Skeletal muscle satellite cell (primary cell): ENCODE data around the gene PARN.
"Not testable (repeated sequence)": the region's sequence is repeated elsewhere in the genome, so short reads cannot be mapped to it uniquely, and the experiment has no call there.

ENCODE experiments used
- H3K27me3 ChIP-seq: 2 replicates; pipeline ENCODE4 v1.7.0; 2013; ENCODE audit warnings: low read length; ENCODE audit not compliant: control insufficient read depth, insufficient read depth
- H3K36me3 ChIP-seq: 2 replicates; pipeline ENCODE4 v1.7.0; 2013; ENCODE audit warnings: mild to moderate bottlenecking, control low read depth, low read length; ENCODE audit not compliant: insufficient read depth
- H3K4me1 ChIP-seq: 2 replicates; pipeline ENCODE4 v1.7.0; 2013; ENCODE audit warnings: low read length; ENCODE audit not compliant: control insufficient read depth, insufficient read depth
- H3K4me2 ChIP-seq: 2 replicates; pipeline ENCODE4 v1.7.0; 2013; ENCODE audit warnings: mild to moderate bottlenecking, low read length
- H3K4me3 ChIP-seq: 2 replicates; pipeline ENCODE4 v1.7.0; 2013; ENCODE audit warnings: low read length
- H3K9ac ChIP-seq: 2 replicates; pipeline ENCODE4 v1.7.0; 2013; ENCODE audit warnings: mild to moderate bottlenecking, low read depth, low read length, moderate library complexity
- H3K9me3 ChIP-seq: replicated peaks from 2 replicates; pipeline ENCODE4 v1.7.0; 2013; ENCODE audit warnings: mild to moderate bottlenecking, control low read depth, low read length

PARN gene

DNA sequence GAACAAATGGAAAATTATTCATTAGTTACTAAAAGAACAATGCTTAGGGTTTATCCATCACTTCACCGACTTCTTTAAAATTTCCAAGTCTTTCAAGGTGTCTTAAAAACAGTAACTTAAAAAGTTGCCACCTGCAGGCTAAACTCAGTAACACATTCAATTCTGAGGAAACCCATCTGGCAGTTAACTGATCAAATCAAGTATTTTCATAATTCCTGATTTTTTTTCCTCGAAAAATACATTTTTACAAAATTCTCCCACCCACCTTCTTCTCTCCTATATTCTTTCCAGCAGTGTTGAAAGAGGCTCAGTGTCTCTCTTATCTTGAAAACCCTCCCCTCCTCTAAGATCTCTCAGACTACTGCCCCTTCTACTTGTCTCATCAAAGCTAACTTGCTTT is 29.9 kb downstream of the PARN start:
- Histone ChIP-seq H3K4me1 (no peaks in the 10 kb centered on the region), H3K4me3 (no peak overlapping the region), H3K9me3 (no peaks in the 10 kb centered on the region), H3K27me3 (no peaks in the 10 kb centered on the region), H3K9ac (no peak overlapping the region), H3K36me3 (peaks cover 45% of the 10 kb centered on the region), H3K4me2 (no peak overlapping the region)

DNA sequence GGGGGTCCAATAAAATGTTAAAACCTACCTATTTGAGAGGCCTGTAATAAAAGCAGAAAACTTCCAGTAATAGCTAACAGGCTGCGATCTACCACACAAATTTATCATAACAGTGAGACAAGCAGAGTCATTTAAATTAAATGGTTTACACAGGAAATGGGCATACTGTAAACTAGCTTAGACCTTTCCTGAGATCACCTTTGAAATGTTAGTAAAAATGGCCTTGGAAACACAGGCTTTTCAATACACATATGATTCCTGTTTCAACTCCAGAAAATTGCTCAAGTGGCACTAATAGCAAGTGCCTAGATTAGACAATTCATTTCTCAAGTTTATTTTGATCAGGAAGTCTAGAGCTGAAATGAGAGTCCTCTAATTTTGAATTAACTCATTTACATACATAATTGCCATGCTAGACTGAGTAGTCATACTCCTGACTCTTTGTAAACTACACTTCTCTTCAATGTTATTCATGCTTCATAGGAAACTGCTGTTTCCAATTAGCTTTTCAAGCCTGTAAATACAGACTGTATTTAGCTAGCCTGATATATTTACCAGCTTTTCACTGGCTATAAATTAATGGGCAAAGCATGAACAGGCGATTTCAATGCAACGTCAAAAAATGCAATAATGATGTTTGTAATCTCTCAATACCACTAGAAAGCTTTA is 43.3 kb downstream of the PARN start:
- no peaks in the 10 kb centered on the region for H3K27me3 ChIP-seq
- H3K36me3 ChIP-seq, result peaks cover 60% of the 10 kb centered on the region
- H3K4me2 ChIP-seq, result no peak overlapping the region
- no peaks in the 10 kb centered on the region for H3K4me1 ChIP-seq
- no peak overlapping the region for H3K9ac ChIP-seq
- no peaks in the 10 kb centered on the region for H3K9me3 ChIP-seq
- H3K4me3 ChIP-seq, result no peak overlapping the region

DNA sequence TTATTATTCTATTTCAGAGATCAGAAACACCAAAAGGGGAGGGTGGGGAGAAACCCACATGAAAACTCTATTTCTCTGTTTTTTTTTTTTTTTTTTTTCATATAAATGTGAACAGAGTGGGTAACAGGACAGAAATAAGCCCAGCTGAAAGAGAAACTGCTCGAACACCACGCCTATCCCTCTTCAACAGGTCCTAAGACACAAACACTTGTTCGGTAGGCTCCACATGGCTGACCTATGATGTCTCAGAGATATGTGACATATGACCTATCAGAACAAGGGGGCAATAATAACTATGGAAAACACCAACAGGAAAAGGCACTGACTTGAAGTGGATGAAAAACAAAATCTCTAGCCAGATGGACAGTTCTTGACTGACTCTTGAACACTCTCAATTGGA is 44.8 kb downstream of the PARN start:
- H3K9ac ChIP-seq, result no peak overlapping the region
- no peaks in the 10 kb centered on the region for H3K27me3 ChIP-seq
- H3K4me3 ChIP-seq, result no peak overlapping the region
- H3K36me3 ChIP-seq, result peaks cover 63% of the 10 kb centered on the region
- H3K9me3 ChIP-seq, result no peaks in the 10 kb centered on the region
- no peak overlapping the region for H3K4me2 ChIP-seq
- no peaks in the 10 kb centered on the region for H3K4me1 ChIP-seq

DNA sequence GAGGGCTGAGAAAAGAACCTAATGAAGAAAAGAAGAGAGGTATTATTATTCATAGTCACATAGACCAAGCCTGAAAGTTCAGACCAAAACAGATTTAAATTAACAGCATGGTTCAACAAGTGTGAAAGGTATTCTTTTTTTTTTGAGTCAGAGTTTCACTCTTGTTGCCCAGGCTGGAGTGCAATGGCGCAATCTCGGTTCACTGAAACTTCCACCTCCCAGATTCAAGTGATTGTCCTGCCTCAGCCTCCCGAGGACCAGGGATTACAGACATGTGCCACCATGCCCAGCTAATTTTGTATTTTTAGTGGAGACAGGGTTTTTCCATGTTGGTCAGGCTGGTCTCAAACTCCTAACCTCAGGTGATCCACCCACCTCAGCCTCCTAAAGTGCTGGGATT is 49.1 kb downstream of the PARN start:
- not testable (repeated sequence) for H3K9me3 ChIP-seq, H3K27me3 ChIP-seq, H3K4me3 ChIP-seq, H3K9ac ChIP-seq, H3K4me2 ChIP-seq
- Histone ChIP-seq H3K4me1 (peaks cover 13% of the 10 kb centered on the region), H3K36me3 (peaks cover 71% of the 10 kb centered on the region)

DNA sequence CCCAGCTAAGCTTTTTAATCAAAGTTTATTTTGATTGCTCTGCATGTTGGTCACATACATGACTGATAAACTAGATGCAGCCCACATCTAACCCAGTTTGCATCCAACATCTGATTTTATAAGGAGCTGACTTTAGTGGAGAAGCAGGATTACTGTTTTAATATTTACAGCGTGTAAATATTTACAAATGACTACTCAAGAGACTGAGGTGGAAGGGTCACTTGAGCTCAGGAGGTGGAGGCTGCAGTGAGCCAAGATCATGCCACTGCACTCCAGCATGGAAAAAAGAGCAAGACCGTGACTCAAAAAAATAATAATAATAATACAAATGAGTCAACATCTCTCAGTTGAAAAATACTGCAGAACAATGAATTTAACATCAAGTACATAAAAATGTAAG is 50.8 kb downstream of the PARN start:
- H3K9me3 ChIP-seq, result no peaks in the 10 kb centered on the region
- H3K36me3 ChIP-seq, result peaks cover 71% of the 10 kb centered on the region
- H3K9ac ChIP-seq, result no peak overlapping the region

DNA sequence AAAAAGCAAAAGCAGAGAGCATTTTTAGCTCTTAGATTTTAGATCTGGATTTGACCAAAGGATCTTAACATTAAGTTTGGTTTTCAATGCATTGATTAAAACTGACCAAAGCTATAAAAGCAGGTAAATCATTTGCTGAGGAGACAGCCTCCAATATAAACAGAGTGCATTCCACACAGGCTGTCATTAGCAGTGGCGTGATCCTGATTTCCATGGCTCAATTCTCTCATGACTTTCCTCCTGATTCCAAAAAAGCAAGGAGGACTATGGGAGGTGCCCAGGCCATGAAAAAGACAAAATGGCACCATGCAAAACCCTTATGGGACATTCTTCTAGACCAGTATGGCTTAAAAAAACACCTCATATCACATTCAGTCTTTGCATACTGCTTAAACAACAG is 53.5 kb downstream of the PARN start:
- Histone ChIP-seq H3K4me2 (no peak overlapping the region), H3K36me3 (peaks cover 48% of the 10 kb centered on the region), H3K4me1 (peaks cover 13% of the 10 kb centered on the region), H3K9ac (no peak overlapping the region), H3K27me3 (no peaks in the 10 kb centered on the region), H3K9me3 (no peaks in the 10 kb centered on the region), H3K4me3 (no peak overlapping the region)

More for the DNA sequence above, 50.8 kb downstream of the PARN start:
- Histone ChIP-seq H3K27me3 (no peaks in the 10 kb centered on the region), H3K4me2 (no peak overlapping the region), H3K4me1 (peaks cover 13% of the 10 kb centered on the region), H3K4me3 (no peak overlapping the region)

DNA sequence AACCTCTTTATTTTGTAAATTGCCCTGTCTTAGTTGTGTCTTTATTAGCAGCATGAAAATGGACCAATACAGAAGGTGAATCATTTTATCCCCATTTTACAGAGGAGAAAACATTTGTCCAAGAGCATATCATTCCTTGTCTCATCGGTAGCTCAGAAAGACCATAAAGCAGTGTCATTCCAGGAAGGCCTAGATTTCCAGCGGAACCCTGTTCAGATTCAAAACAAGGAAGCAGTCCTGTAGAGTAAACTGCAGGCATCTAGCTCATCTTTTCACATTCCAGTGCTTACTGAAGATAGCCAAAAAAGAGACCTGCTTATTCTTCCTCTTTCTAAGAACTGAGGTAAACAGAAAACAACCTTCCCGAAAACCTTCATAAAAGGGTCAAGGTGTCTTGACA is 54.0 kb downstream of the PARN start:
- peaks cover 43% of the 10 kb centered on the region for H3K36me3 ChIP-seq

DNA sequence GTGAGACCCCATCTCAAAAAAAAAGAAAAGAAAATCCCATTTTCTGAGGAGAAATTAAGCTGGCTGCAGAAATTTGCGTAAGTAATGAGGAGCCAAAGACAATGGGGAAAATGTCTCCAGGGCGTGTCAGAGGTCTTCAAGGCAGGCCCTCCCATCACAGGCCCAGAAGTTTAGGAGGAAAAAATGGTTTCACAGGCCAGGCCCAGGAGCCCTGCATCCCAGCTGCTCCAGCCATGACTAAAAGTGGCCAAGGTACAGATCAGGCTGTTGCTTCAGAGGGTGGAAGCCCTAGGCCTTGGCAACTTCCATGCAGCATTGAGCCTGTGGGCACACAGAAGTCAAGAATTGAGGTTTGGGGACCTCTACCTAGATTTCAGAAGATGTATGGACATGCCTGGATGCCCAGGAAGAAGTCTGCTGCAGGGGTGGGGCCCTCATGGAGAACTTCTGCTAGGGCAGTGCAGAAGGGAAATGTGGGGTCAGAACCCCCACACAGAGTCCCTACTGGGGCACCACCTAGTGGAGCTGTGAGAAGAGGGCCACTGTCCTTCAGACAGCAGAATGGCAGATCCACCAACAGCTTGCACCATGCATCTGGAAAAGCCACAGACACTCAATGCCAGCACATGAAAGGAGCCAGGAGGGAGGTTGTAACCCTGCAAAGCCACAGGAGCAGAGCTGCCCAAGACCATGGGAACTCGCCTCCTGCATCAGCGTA is 55.2 kb downstream of the PARN start:
- not testable (repeated sequence) for H3K4me3 ChIP-seq, H3K4me2 ChIP-seq, H3K27me3 ChIP-seq, H3K9me3 ChIP-seq, H3K4me1 ChIP-seq, H3K9ac ChIP-seq
- H3K36me3 ChIP-seq, result peaks cover 34% of the 10 kb centered on the region

More for the DNA sequence above, 54.0 kb downstream of the PARN start:
- Histone ChIP-seq H3K9ac (no peak overlapping the region), H3K9me3 (no peaks in the 10 kb centered on the region), H3K4me3 (no peak overlapping the region), H3K27me3 (no peaks in the 10 kb centered on the region), H3K4me2 (no peak overlapping the region), H3K4me1 (peaks cover 13% of the 10 kb centered on the region)

DNA sequence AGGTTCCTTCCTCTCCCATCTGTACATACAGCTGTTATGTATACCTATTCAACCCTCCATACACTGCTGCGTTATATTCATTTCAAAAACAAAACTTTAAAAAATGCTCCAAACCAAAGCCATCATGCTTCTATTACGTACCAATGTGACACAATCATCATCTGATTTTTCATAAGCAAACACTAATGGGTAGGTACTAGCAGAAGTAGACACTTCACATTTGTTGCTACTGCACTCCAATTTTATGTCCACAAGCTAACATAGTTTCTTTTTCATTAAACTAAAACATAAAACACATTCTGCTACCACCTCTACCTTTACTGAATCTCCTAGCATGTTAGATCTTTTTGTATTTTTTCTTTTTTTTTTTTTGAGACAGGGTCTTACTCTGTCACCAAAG is 57.5 kb downstream of the PARN start:
- H3K4me3 ChIP-seq, result no peak overlapping the region
- H3K4me1 ChIP-seq, result no peaks in the 10 kb centered on the region
- H3K27me3 ChIP-seq, result no peaks in the 10 kb centered on the region
- no peak overlapping the region for H3K4me2 ChIP-seq
- peaks cover 32% of the 10 kb centered on the region for H3K36me3 ChIP-seq
- H3K9me3 ChIP-seq, result no peaks in the 10 kb centered on the region
- no peak overlapping the region for H3K9ac ChIP-seq

DNA sequence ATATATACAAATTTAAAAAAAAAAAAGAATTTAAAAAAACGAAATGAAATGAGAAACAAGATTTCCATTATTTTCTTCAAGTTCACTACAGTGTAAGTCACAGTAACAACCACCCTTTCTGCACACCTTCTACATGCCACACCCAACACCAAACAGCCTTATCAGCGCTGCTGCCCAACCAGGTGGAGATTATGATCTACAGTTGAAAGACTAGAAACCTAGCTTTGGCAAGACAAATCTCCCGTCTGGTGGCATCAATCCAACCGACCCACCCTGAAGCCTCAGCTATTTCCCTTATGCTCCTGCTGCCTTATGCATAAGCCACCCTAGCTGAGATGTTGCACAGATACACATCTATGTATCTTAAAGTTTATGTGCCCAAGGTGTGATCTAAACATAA is 60.8 kb downstream of the PARN start:
- no peak overlapping the region for H3K4me3 ChIP-seq
- no peaks in the 10 kb centered on the region for H3K27me3 ChIP-seq
- H3K4me2 ChIP-seq, result no peak overlapping the region
- H3K9me3 ChIP-seq, result no peaks in the 10 kb centered on the region
- H3K36me3 ChIP-seq, result peaks cover 6% of the 10 kb centered on the region
- H3K4me1 ChIP-seq, result peaks cover 13% of the 10 kb centered on the region
- no peak overlapping the region for H3K9ac ChIP-seq

DNA sequence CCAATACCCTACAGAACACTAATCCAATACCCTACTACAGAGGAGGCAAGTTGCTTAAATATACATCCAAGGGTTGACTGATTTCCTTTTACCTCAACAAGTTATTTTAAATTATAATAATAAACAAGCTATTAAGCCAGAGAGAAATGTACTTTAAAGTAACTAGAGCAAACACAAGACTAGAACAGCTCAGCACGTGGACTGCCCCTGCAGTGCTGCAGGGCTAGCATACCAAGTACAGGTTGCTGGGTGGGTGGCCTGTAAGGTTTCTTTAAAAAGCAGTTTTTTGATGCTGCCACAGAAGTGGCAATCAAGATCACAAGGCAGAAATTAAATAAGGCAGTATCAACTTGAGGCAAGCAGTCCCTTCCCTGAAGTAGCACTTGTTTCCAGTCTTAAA is 63.5 kb downstream of the PARN start:
- no peaks in the 10 kb centered on the region for H3K9me3 ChIP-seq
- no peak overlapping the region for H3K4me2 ChIP-seq
- H3K27me3 ChIP-seq, result no peaks in the 10 kb centered on the region
- H3K36me3 ChIP-seq, result peaks cover 6% of the 10 kb centered on the region
- no peak overlapping the region for H3K4me3 ChIP-seq
- H3K4me1 ChIP-seq, result peaks cover 13% of the 10 kb centered on the region
- no peak overlapping the region for H3K9ac ChIP-seq

DNA sequence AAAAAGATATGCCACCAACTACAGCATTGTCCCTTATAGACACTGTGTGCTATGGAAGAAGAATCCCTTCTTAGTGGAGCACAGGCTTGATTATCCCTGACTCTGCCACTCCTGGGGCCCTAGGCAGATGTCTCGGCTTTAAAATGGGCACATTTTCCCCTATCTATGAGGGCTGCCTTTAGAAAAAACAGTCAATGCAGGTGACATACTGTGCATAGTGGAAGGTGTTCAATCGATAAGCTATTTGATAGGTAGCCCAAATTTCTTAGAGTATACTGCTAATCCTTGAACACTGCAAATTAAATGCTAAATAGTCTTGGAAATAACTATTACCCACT is 64.4 kb downstream of the PARN start:
- H3K36me3 ChIP-seq, result peaks cover 6% of the 10 kb centered on the region
- H3K4me1 ChIP-seq, result peaks cover 13% of the 10 kb centered on the region
- H3K9ac ChIP-seq, result no peak overlapping the region
- no peaks in the 10 kb centered on the region for H3K9me3 ChIP-seq
- H3K4me2 ChIP-seq, result no peak overlapping the region
- H3K27me3 ChIP-seq, result no peaks in the 10 kb centered on the region
- no peak overlapping the region for H3K4me3 ChIP-seq
